HFFc6 (cell line): ENCODE data around the gene PPTC7. TPM values are rescaled to one million over a fixed set of nuclear protein-coding genes. Genes with fewer than 3 reads are reported as not detected.
A peak's percentile ranks its signal among the peaks of the same experiment; 100 is the strongest.
"Not testable (repeated sequence)": the region's sequence is repeated elsewhere in the genome, so short reads cannot be mapped to it uniquely, and the experiment has no call there.

Experiments used
- DNase-seq: peaks from one replicate; pipeline ENCODE4 v3.0.0-alpha.2; 2018
- H3K27ac Mint-ChIP-seq: 2 replicates; pipeline ENCODE4 v1.8.0; 2020; ENCODE audit warnings: mild to moderate bottlenecking, mixed read lengths
- H3K27me3 Mint-ChIP-seq: 2 replicates; pipeline ENCODE4 v1.8.0; 2021; ENCODE audit warnings: mild to moderate bottlenecking, moderate library complexity, mixed read lengths; ENCODE audit not compliant: insufficient read depth
- H3K36me3 Mint-ChIP-seq: 2 replicates; pipeline ENCODE4 v1.8.0; 2021; ENCODE audit warnings: low read depth, mixed read lengths
- H3K4me1 Mint-ChIP-seq: 2 replicates; pipeline ENCODE4 v1.8.0; 2020; ENCODE audit warnings: low read depth, mixed read lengths
- H3K4me3 Mint-ChIP-seq: 2 replicates; pipeline ENCODE4 v1.8.0; 2020; ENCODE audit warnings: mild to moderate bottlenecking, moderate library complexity, mixed read lengths
- H3K9me3 Mint-ChIP-seq: 2 replicates; pipeline ENCODE4 v1.8.0; 2020; ENCODE audit warnings: mild to moderate bottlenecking, mixed read lengths
- CTCF ChIP-seq: fragments of 200-600 bp; sonication (generic); IDR thresholded peaks from 2 replicates; pipeline ENCODE4 v1.5.0; 2021; ENCODE audit warnings: antibody characterized with exemption, mild to moderate bottlenecking
- total RNA-seq, 6 experiments: library from RNA; stranded (reverse); fragmentation: NEBNext Ultra II Directional; extraction: Animal tissue kit (Norgen Biotek cat#: 25700); gene quantifications; 2 replicates in 1 of 6; 3 replicates in 5 of 6; pipeline ENCODE4 v1.2.3, GENCODE V29; 2021

Gene PPTC7
- total RNA-seq, 6 experiments from 2014 or later, result 8.9 to 13.6 (median 12.0) TPM

GRCh38 chr12:110560048-110560447 lies 23.1 kb downstream of the PPTC7 start:
- no peak for TF ChIP-seq CTCF
- no peak for DNase-seq
- H3K36me3 Mint-ChIP-seq, result peaks cover 7% of the 10 kb centered on the region; the same call in 1 of the 2 replicates

GRCh38 chr12:110558945-110559344 lies 24.2 kb downstream of the PPTC7 start:
- not testable (repeated sequence) for H3K4me3 Mint-ChIP-seq, H3K36me3 Mint-ChIP-seq, H3K27me3 Mint-ChIP-seq, H3K9me3 Mint-ChIP-seq, H3K27ac Mint-ChIP-seq, DNase-seq
- H3K4me1 Mint-ChIP-seq, result peaks cover 40% of the 10 kb centered on the region

More at GRCh38 chr12:110560048-110560447, 23.1 kb downstream of the PPTC7 start:
- no peak overlapping the region for H3K4me3 Mint-ChIP-seq
- peaks cover 40% of the 10 kb centered on the region for H3K4me1 Mint-ChIP-seq
- H3K27ac Mint-ChIP-seq, result no peak overlapping the region
- H3K27me3 Mint-ChIP-seq, result no peaks in the 10 kb centered on the region
- no peaks in the 10 kb centered on the region for H3K9me3 Mint-ChIP-seq

- no peak for DNase-seq
- Mint-ChIP-seq H3K36me3 (peaks cover 7% of the 10 kb centered on the region; the same call in 1 of the 2 replicates), H3K27me3 (no peaks in the 10 kb centered on the region), H3K4me3 (no peak overlapping the region), H3K27ac (no peak overlapping the region), H3K4me1 (peaks cover 35% of the 10 kb centered on the region), H3K9me3 (no peaks in the 10 kb centered on the region)
- no peak for TF ChIP-seq CTCF
Measured at GRCh38 chr12:110557300-110557699, 25.8 kb downstream of the PPTC7 start.

GRCh38 chr12:110556705-110557104 lies 26.4 kb downstream of the PPTC7 start:
- Mint-ChIP-seq H3K27me3 (no peaks in the 10 kb centered on the region), H3K9me3 (no peaks in the 10 kb centered on the region), H3K4me1 (peaks cover 31% of the 10 kb centered on the region), H3K36me3 (peaks cover 7% of the 10 kb centered on the region; the same call in 1 of the 2 replicates), H3K27ac (no peak overlapping the region), H3K4me3 (no peak overlapping the region)
- TF ChIP-seq CTCF, result no peak
- no peak for DNase-seq

- Mint-ChIP-seq H3K27me3 (no peaks in the 10 kb centered on the region), H3K9me3 (no peaks in the 10 kb centered on the region), H3K4me1 (peaks cover 28% of the 10 kb centered on the region), H3K4me3 (peak overlapping the region; percentile 70), H3K27ac (peak overlapping the region; percentile 78), H3K36me3 (peaks cover 10% of the 10 kb centered on the region)
- TF ChIP-seq CTCF, result no peak
- DNase-seq, result peak; percentile 69
Measured at GRCh38 chr12:110555577-110556406, 27.3 kb downstream of the PPTC7 start.

GRCh38 chr12:110554184-110554583 lies 28.9 kb downstream of the PPTC7 start:
- TF ChIP-seq CTCF, result no peak
- H3K27ac Mint-ChIP-seq, result no peak overlapping the region
- H3K4me3 Mint-ChIP-seq, result no peak overlapping the region
- H3K9me3 Mint-ChIP-seq, result no peaks in the 10 kb centered on the region
- DNase-seq, result no peak
- H3K27me3 Mint-ChIP-seq, result no peaks in the 10 kb centered on the region
- H3K36me3 Mint-ChIP-seq, result peaks cover 13% of the 10 kb centered on the region
- H3K4me1 Mint-ChIP-seq, result peaks cover 39% of the 10 kb centered on the region
